ENCODE measurements around the gene CASK.

DNA sequence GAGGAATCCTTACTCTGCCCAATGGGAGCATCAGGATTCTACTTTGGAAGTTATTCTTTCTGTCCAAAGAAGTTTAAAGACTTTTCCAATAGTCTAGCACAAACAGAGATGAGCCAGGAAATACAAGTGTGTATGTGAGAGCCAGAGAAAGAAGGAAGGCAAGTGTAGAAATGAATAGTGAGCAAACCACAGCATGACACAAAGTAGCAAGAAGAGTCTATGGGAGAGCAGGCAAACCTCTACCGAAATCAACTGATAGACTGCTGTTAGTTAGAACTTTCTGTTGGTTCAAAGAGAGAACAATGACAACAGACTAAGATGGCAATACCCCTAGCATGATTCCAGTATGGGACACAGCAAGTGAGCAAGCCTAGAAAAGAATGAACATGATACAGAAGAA is 250.7 kb downstream of the CASK start:
- TF ChIP-seq, protein P1, sequence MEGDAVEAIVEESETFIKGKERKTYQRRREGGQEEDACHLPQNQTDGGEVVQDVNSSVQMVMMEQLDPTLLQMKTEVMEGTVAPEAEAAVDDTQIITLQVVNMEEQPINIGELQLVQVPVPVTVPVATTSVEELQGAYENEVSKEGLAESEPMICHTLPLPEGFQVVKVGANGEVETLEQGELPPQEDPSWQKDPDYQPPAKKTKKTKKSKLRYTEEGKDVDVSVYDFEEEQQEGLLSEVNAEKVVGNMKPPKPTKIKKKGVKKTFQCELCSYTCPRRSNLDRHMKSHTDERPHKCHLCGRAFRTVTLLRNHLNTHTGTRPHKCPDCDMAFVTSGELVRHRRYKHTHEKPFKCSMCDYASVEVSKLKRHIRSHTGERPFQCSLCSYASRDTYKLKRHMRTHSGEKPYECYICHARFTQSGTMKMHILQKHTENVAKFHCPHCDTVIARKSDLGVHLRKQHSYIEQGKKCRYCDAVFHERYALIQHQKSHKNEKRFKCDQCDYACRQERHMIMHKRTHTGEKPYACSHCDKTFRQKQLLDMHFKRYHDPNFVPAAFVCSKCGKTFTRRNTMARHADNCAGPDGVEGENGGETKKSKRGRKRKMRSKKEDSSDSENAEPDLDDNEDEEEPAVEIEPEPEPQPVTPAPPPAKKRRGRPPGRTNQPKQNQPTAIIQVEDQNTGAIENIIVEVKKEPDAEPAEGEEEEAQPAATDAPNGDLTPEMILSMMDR (IDR thresholded peaks at IDR 0.05): no peak
- TF ChIP-seq POLR2AphosphoS5 (IDR thresholded peaks at IDR 0.05) (no peak), POLR2A (IDR thresholded peaks at IDR 0.05; ENCODE audit: low read depth) (no peak), EP300 (IDR thresholded peaks at IDR 0.05) (no peak)
